Measurements from ENCODE around the gene ZXDC.

Gene ZXDC

DNA sequence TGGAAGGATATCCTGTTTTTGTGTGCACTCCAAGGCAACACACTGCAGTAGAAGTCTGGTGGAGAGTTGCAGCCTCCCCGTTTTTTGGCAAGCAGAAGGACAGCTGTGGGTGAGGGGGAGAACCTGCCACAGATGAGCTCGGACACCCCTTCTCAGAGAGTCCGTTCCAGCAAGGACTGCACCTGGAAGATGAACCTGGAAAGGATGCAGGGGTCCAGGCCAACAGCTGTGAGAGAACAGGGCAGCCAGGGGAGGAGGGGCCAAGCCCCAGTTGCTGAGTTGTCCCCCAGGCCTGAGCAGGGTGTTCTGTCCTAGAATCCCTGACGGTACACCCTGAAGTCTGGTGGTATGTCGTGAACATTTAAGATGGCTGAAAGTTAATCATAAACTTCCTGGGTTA is 30.2 kb downstream of the ZXDC start:
- no peak overlapping the region for H3K27ac ChIP-seq (ENCODE audit: insufficient read depth, low read depth, low read length, poor library complexity, severe bottlenecking)
- H3K4me1 ChIP-seq (ENCODE audit: control insufficient read depth, insufficient read depth, low read length): peaks cover 15% of the 10 kb centered on the region
- no peak overlapping the region for H3K4me3 ChIP-seq (ENCODE audit: insufficient read depth, low read depth, low read length)
- 92 to 95% methylated on average over 5 of the region's 5 CpGs for WGBS, 2 experiments
- H3K27me3 ChIP-seq (ENCODE audit: control insufficient read depth, insufficient read depth, low read length, poor library complexity, severe bottlenecking): no peaks in the 10 kb centered on the region
- peaks cover 4% of the 10 kb centered on the region for H3K36me3 ChIP-seq (ENCODE audit: control insufficient read depth, insufficient read depth, low read length)
- no peaks in the 10 kb centered on the region for H3K9me3 ChIP-seq (ENCODE audit: control insufficient read depth, low read length)

DNA sequence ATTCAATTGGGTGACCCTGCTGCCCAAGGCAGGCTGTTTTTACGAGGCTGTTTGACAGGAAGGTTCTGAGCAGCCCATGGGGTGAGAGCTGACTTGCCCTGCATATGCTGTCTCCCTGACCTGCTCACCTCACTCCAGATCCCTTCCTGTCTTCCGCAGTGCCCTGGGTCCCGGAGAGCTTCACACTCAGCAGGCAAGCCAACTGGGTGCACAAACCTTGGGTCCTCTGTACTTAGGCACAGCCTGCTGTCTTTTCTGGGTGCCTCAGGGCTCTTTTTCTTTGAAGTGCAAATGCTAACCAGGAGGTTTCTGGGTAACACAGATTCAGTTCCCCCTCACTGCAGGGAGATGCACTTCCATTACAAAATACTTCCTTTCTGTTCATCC is 32.8 kb downstream of the ZXDC start:
- no peak overlapping the region for H3K4me3 ChIP-seq (ENCODE audit: insufficient read depth, low read depth, low read length)
- no peaks in the 10 kb centered on the region for H3K9me3 ChIP-seq (ENCODE audit: control insufficient read depth, low read length)
- H3K36me3 ChIP-seq (ENCODE audit: control insufficient read depth, insufficient read depth, low read length): no peaks in the 10 kb centered on the region
- H3K4me1 ChIP-seq (ENCODE audit: control insufficient read depth, insufficient read depth, low read length): peaks cover 26% of the 10 kb centered on the region
- WGBS, 2 experiments: 86 to 88% methylated on average over 3 of the region's 3 CpGs
- H3K27me3 ChIP-seq (ENCODE audit: control insufficient read depth, insufficient read depth, low read length, poor library complexity, severe bottlenecking): no peaks in the 10 kb centered on the region
- H3K27ac ChIP-seq (ENCODE audit: insufficient read depth, low read depth, low read length, poor library complexity, severe bottlenecking): no peak overlapping the region

DNA sequence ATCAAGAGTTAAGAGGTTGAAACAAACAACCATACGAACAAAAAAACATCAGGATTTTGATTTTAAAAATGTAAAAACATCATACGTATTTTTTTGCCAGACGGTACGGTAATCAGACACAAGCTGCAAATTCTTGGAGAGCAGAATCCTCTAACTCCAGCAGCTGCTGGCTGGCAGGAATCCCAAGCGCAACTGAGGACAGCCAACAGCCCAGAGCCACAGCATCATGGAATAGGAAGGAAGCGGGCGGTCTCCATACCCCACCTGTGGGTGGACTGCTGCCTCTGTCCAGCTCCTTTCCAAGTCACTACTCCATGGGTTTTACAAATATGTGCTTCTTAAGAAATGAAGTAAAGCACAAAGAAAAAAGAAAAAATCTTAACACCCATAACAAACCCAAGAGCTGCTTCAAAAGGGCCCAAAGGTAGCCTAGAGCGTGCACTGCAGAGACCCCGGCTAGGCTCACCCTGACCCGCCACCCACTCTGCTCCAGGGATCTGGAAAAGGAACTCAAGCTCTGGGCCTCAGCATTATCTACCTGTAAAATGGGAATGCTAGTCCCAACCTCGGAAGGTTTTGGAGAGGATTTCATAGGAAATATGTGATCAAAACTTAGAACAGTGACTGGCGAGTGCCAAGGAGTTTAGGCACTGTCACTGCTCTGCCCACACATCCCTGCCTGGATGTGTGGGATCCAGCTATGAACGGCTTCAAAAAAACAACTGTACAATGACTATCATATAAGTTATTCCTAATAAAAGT is 33.4 kb downstream of the ZXDC start:
- no peaks in the 10 kb centered on the region for H3K9me3 ChIP-seq (ENCODE audit: control insufficient read depth, low read length)
- H3K4me1 ChIP-seq (ENCODE audit: control insufficient read depth, insufficient read depth, low read length): peaks cover 26% of the 10 kb centered on the region
- H3K4me3 ChIP-seq (ENCODE audit: insufficient read depth, low read depth, low read length): no peak overlapping the region
- no peaks in the 10 kb centered on the region for H3K36me3 ChIP-seq (ENCODE audit: control insufficient read depth, insufficient read depth, low read length)
- WGBS, 2 experiments: 96 to 97% methylated on average over 13 of the region's 13 CpGs
- H3K27ac ChIP-seq (ENCODE audit: insufficient read depth, low read depth, low read length, poor library complexity, severe bottlenecking): no peak overlapping the region
- H3K27me3 ChIP-seq (ENCODE audit: control insufficient read depth, insufficient read depth, low read length, poor library complexity, severe bottlenecking): no peaks in the 10 kb centered on the region

DNA sequence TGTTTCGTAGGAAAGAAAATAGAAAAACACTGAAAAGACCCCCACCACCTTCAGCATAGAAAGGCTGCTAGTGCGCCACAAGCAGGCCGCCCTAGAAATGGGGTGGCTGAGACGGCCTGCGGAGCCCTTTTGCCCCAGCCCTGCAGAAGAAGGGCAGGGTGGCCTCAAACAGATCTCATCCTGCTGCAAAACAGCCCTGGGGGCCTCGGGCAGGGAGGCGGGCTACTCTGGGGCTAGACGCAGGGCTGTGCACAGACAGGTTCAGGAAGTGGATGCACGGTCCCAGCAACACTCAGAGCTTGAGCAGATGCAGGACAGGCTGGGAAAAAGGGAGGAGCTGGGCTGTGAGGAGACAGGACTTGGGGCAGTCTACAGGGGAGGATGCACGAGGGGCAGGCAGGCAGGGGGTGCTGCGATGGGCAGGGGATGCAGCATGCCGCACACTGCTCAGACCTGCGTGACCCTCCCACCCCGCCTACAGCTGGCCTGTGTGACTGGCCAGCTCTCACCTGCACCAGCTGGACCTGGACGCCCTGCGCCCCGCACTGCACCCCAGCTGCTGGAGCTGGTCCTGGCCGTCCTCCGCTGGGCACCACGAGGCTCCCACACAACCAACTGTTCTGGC is 34.3 kb downstream of the ZXDC start:
- Histone ChIP-seq H3K9me3 (ENCODE audit: control insufficient read depth, low read length) (no peaks in the 10 kb centered on the region), H3K36me3 (ENCODE audit: control insufficient read depth, insufficient read depth, low read length) (no peaks in the 10 kb centered on the region), H3K4me1 (ENCODE audit: control insufficient read depth, insufficient read depth, low read length) (peaks cover 26% of the 10 kb centered on the region), H3K27me3 (ENCODE audit: control insufficient read depth, insufficient read depth, low read length, poor library complexity, severe bottlenecking) (no peaks in the 10 kb centered on the region), H3K27ac (ENCODE audit: insufficient read depth, low read depth, low read length, poor library complexity, severe bottlenecking) (peak overlapping the region; percentile 8), H3K4me3 (ENCODE audit: insufficient read depth, low read depth, low read length) (no peak overlapping the region)
- WGBS, 2 experiments: 92% methylated on average over 20 of the region's 20 CpGs

DNA sequence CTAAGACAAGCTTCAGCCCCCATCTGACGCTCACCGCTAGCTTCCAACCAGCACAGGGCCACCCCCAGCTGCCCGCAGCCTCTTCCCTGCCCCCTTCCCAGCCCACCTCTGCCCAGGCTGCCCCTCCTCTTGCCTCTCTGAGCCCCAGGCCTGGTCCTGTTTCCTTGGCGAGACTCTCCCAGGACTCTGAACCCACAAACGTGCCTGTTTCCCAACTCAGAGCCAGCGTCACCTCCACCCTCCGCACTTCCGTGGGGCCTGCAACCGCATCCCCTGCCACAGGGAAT is 35.0 kb downstream of the ZXDC start:
- H3K27me3 ChIP-seq (ENCODE audit: control insufficient read depth, insufficient read depth, low read length, poor library complexity, severe bottlenecking): no peaks in the 10 kb centered on the region
- H3K27ac ChIP-seq (ENCODE audit: insufficient read depth, low read depth, low read length, poor library complexity, severe bottlenecking): peak overlapping the region; percentile 8
- no peak overlapping the region for H3K4me3 ChIP-seq (ENCODE audit: insufficient read depth, low read depth, low read length)
- WGBS, 2 experiments: 73 to 75% methylated on average over 9 of the region's 9 CpGs
- no peaks in the 10 kb centered on the region for H3K36me3 ChIP-seq (ENCODE audit: control insufficient read depth, insufficient read depth, low read length)
- peaks cover 31% of the 10 kb centered on the region for H3K4me1 ChIP-seq (ENCODE audit: control insufficient read depth, insufficient read depth, low read length)
- no peaks in the 10 kb centered on the region for H3K9me3 ChIP-seq (ENCODE audit: control insufficient read depth, low read length)

DNA sequence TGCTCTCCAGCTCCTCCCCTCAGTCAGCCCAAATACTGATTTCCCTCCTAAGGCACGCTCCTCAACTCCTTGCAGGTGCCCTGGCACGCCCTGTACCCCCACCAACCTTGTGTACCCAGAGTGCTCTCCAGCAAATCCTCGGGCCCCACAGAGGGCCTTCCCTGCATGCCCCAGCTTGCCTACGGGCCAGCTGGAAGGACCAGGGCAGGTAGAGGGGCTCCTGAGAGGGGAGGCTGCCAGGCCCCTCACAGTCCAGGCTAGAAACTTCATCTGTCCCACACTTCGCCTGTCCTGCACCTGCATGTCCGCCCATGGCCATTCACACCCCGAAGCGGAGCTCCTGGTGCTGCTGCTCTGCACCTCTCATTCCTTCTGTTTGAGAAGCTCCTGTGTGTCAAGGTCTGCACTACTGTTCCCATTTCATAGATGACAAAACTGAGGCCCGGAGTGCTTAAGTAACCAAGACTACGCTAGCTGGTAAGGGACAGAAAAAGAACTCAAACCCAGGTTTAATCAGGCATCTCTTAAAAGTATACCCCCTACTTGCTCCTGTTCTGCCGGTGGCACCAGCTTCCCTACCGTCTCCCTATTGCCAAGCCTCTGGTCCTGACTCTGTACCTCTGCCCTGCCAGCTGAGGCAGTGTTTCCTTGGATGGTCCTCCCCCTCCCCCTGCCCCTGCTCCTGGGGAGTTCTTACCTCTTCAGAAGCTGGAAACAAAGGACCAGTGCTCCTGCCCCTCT is 35.6 kb downstream of the ZXDC start:
- Histone ChIP-seq H3K27me3 (ENCODE audit: control insufficient read depth, insufficient read depth, low read length, poor library complexity, severe bottlenecking) (no peaks in the 10 kb centered on the region), H3K27ac (ENCODE audit: insufficient read depth, low read depth, low read length, poor library complexity, severe bottlenecking) (no peak overlapping the region), H3K4me1 (ENCODE audit: control insufficient read depth, insufficient read depth, low read length) (peaks cover 31% of the 10 kb centered on the region), H3K4me3 (ENCODE audit: insufficient read depth, low read depth, low read length) (no peak overlapping the region), H3K36me3 (ENCODE audit: control insufficient read depth, insufficient read depth, low read length) (no peaks in the 10 kb centered on the region), H3K9me3 (ENCODE audit: control insufficient read depth, low read length) (no peaks in the 10 kb centered on the region)
- WGBS, 2 experiments: 90 to 91% methylated on average over 12 of the region's 12 CpGs

DNA sequence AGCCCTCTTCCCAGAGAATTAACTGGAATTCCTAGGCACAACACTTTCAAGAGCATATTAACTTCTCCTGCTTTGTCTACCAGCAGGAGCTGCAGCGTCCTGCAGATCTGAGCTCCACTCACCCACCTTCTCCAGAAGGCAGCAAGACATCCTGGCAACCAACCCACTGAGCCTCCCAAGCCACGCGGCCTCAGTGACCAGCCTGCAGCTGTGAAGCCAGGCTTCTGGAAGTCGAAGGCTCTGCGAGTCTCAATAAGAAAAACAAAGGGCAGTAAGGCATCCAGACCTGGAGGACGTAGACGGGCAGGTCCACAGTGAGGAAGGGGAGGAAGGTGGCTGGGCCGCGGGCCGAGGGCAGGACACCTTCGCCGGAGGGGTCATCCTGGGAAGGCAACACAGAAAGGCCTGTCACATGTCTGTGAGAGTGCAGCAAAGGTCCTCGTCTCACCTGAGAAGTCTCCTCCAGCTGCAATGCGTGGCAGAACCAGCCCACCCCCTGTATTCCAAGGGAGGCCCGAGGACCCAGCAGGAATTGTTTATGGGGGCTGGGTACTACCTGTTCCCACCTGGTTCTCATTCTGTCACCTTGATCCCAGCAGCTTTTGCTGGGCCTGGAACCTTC is 36.2 kb downstream of the ZXDC start:
- H3K9me3 ChIP-seq (ENCODE audit: control insufficient read depth, low read length): no peaks in the 10 kb centered on the region
- H3K4me1 ChIP-seq (ENCODE audit: control insufficient read depth, insufficient read depth, low read length): peaks cover 31% of the 10 kb centered on the region
- H3K36me3 ChIP-seq (ENCODE audit: control insufficient read depth, insufficient read depth, low read length): no peaks in the 10 kb centered on the region
- H3K4me3 ChIP-seq (ENCODE audit: insufficient read depth, low read depth, low read length): no peak overlapping the region
- no peak overlapping the region for H3K27ac ChIP-seq (ENCODE audit: insufficient read depth, low read depth, low read length, poor library complexity, severe bottlenecking)
- WGBS, 2 experiments: 85 to 86% methylated on average over 15 of the region's 15 CpGs
- no peaks in the 10 kb centered on the region for H3K27me3 ChIP-seq (ENCODE audit: control insufficient read depth, insufficient read depth, low read length, poor library complexity, severe bottlenecking)

DNA sequence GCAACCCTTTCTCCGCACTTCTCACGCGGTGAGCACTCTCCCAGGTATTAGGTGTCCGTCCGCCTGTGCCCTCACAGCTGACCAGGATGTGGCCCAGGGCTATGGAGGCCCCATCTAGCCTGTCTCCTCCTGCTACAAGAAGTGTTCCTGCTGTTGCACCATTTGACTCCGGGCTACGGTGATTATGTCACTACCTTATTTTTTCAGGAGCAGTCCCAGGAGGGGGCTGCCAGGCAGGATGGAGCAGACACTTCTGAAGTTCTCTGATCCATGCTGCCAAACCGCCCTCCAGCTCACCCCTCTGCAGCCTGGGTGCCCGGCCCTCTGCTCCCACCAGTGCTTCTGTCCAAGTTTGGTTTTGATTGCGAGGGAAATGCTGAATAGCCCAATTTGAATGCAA is 36.9 kb downstream of the ZXDC start:
- H3K4me3 ChIP-seq (ENCODE audit: insufficient read depth, low read depth, low read length): no peak overlapping the region
- H3K4me1 ChIP-seq (ENCODE audit: control insufficient read depth, insufficient read depth, low read length): peaks cover 31% of the 10 kb centered on the region
- no peaks in the 10 kb centered on the region for H3K9me3 ChIP-seq (ENCODE audit: control insufficient read depth, low read length)
- WGBS, 2 experiments: 91 to 95% methylated on average over 10 of the region's 10 CpGs
- H3K36me3 ChIP-seq (ENCODE audit: control insufficient read depth, insufficient read depth, low read length): no peaks in the 10 kb centered on the region
- no peaks in the 10 kb centered on the region for H3K27me3 ChIP-seq (ENCODE audit: control insufficient read depth, insufficient read depth, low read length, poor library complexity, severe bottlenecking)
- no peak overlapping the region for H3K27ac ChIP-seq (ENCODE audit: insufficient read depth, low read depth, low read length, poor library complexity, severe bottlenecking)

DNA sequence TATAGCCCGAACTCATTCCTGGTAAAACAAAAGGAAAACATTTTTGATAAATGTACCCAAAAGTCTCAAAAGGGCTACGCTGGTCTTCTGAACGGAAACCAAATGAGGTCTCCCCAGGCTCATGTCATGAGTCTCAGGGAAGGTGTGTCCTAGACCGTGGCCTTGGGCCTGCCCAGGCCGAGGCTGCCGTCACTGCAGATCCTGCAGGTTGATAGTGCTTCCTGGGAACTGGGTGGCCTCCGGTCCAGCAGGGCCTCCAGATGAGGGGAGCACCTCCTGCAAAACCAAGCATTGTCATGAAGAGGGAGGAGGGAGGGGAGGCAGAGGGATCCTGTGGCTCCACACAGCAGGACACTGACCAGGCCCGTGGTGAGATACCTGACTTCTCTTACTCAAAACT is 37.5 kb downstream of the ZXDC start:
- WGBS, 2 experiments: 86 to 93% methylated on average over 7 to 8 of the region's 8 CpGs
- Histone ChIP-seq H3K9me3 (ENCODE audit: control insufficient read depth, low read length) (no peaks in the 10 kb centered on the region), H3K4me1 (ENCODE audit: control insufficient read depth, insufficient read depth, low read length) (peaks cover 31% of the 10 kb centered on the region), H3K36me3 (ENCODE audit: control insufficient read depth, insufficient read depth, low read length) (no peaks in the 10 kb centered on the region), H3K4me3 (ENCODE audit: insufficient read depth, low read depth, low read length) (no peak overlapping the region), H3K27me3 (ENCODE audit: control insufficient read depth, insufficient read depth, low read length, poor library complexity, severe bottlenecking) (no peaks in the 10 kb centered on the region), H3K27ac (ENCODE audit: insufficient read depth, low read depth, low read length, poor library complexity, severe bottlenecking) (no peak overlapping the region)

All from ectodermal cell (in vitro differentiated cells).